PC-9 (cell line): ENCODE data around the gene PPP2R5E.

Experiments
- CTCF ChIP-seq: fragments of 200-600 bp; sonication (generic); conservative IDR thresholded peaks from 2 replicates; pipeline ENCODE4 v1.6.1; 2017; ENCODE audit warnings: mixed run types, antibody characterized with exemption, mild to moderate bottlenecking, moderate library complexity
- EZH2 ChIP-seq: fragments of 200-600 bp; sonication (generic); IDR thresholded peaks from 2 replicates; pipeline ENCODE4 v1.8.0; 2017; ENCODE audit warnings: antibody characterized with exemption, low read depth

- TF ChIP-seq CTCF (no peak), EZH2 (no peak)
Observed at GRCh38 chr14:63551332-63551731, 8.2 kb upstream of the PPP2R5E start.
